Uterus (tissue), 4 donors: ENCODE results near the gene EPHA8. TPM values are rescaled to one million over a fixed set of nuclear protein-coding genes. Genes with fewer than 3 reads are reported as not detected.

Experiments used
- DNase-seq, 2 donors: peaks; one replicate each; pipeline ENCODE4 v3.0.0-alpha.2; 2019 to 2020
- H3K27ac ChIP-seq, 2 donors: fragments of 200-600 bp; sonication (generic); 1 replicate in 1 of 2; 2 replicates in 1 of 2; pipeline ENCODE4 v1.5.1; 2016 to 2018
- H3K27me3 ChIP-seq, 2 donors: fragments of 200-600 bp; sonication (generic); one replicate each; pipeline ENCODE4 v1.5.1; 2018 to 2019; ENCODE audit warnings: control low read depth in 1 of 2
- H3K36me3 ChIP-seq, 2 donors: fragments of 200-600 bp; sonication (generic); one replicate each; pipeline ENCODE4 v1.5.1; 2019; ENCODE audit warnings: control low read depth in 1 of 2
- H3K4me1 ChIP-seq, 2 donors: fragments of 200-600 bp; sonication (generic); one replicate each; pipeline ENCODE4 v1.5.1; 2018 to 2019; ENCODE audit warnings: control low read depth in 1 of 2
- H3K4me3 ChIP-seq, 2 donors: fragments of 200-600 bp; sonication (generic); 1 replicate in 1 of 2; 2 replicates in 1 of 2; pipeline ENCODE4 v1.5.1; 2018 to 2019; ENCODE audit warnings: mild to moderate bottlenecking in 1 of 2
- H3K9me3 ChIP-seq, 2 donors: fragments of 200-600 bp; sonication (generic); one replicate each; pipeline ENCODE4 v1.5.1; 2019; ENCODE audit warnings: control low read depth in 1 of 2
- CTCF ChIP-seq, 4 experiments: fragments of 200-600 bp in 2 of 4; fragments of 450-650 bp in 2 of 4; sonication (generic) in 2 of 4; IDR thresholded peaks; one replicate each; pipeline ENCODE4 v1.5.1; 2016 to 2019; ENCODE audit warnings: antibody characterized with exemption in 4 of 4, mild to moderate bottlenecking in 2 of 4, moderate library complexity in 1 of 4
- POLR2A ChIP-seq, 2 donors: fragments of 450-650 bp; IDR thresholded peaks; one replicate each; pipeline ENCODE4 v1.6.1; 2016; ENCODE audit warnings: antibody characterized with exemption in 2 of 2, mild to moderate bottlenecking in 1 of 2, moderate library complexity in 1 of 2
- intact Hi-C: fragments of 100-400 bp; cut with DNase I; formaldehyde crosslinking; loops from one replicate; pipeline ENCODE4 v1.15.1; 2023; ENCODE audit warnings: low total_unique reads
- total RNA-seq, 4 donors: library from RNA; depleted of rRNA in 3 of 4; stranded (reverse); fragments of >200 nt in 3 of 4; gene quantifications; one replicate each; pipeline versions ENCODE4 v1.1.0 to v1.2.4, GENCODE V29; 2014 to 2023
- donor health status: DM: yes; HTN: yes; CAD: no.

Gene EPHA8
- total RNA-seq, 4 donors from 2014 or later = 0.07 TPM; not detected in 3

GRCh38 chr1:22584001-22584562 lies 20.8 kb downstream of the EPHA8 start:
- Histone ChIP-seq H3K9me3 (no peaks in the 10 kb centered on the region), H3K4me1 (no peaks in the 10 kb centered on the region), H3K4me3 (no peak overlapping the region), H3K27ac (no peak overlapping the region), H3K27me3 (no peaks in the 10 kb centered on the region), H3K36me3 (no peaks in the 10 kb centered on the region)
- intact Hi-C loops = no loop called here
- no peak for DNase-seq
- TF ChIP-seq POLR2A (IDR thresholded peaks at IDR 0.05) (no peak), CTCF (IDR thresholded peaks at IDR 0.05) (no peak)

- intact Hi-C loops = no loop called here
- no peaks in the 10 kb centered on the region for H3K9me3 ChIP-seq
- no peaks in the 10 kb centered on the region for H3K27me3 ChIP-seq
- no peaks in the 10 kb centered on the region for H3K4me1 ChIP-seq
- no peak overlapping the region for H3K4me3 ChIP-seq
- DNase-seq = no peak
- no peaks in the 10 kb centered on the region for H3K36me3 ChIP-seq
- TF ChIP-seq POLR2A (IDR thresholded peaks at IDR 0.05) (no peak), CTCF (IDR thresholded peaks at IDR 0.05) (no peak)
- no peak overlapping the region for H3K27ac ChIP-seq
These were observed 21.7 kb downstream of the EPHA8 start for GRCh38 chr1:22584970-22585369.

GRCh38 chr1:22585471-22585870 lies 22.2 kb downstream of the EPHA8 start:
- Histone ChIP-seq H3K4me1 (no peaks in the 10 kb centered on the region), H3K9me3 (no peaks in the 10 kb centered on the region), H3K27me3 (no peaks in the 10 kb centered on the region), H3K36me3 (no peaks in the 10 kb centered on the region), H3K4me3 (no peak overlapping the region), H3K27ac (no peak overlapping the region)
- no peak for DNase-seq
- TF ChIP-seq CTCF (IDR thresholded peaks at IDR 0.05) = no peak
- TF ChIP-seq POLR2A (IDR thresholded peaks at IDR 0.05) = no peak
- intact Hi-C loops = no loop called here

GRCh38 chr1:22586356-22587130 lies 23.3 kb downstream of the EPHA8 start:
- intact Hi-C loops = no loop called here
- Histone ChIP-seq H3K27ac (no peak overlapping the region), H3K4me1 (no peaks in the 10 kb centered on the region), H3K27me3 (no peaks in the 10 kb centered on the region), H3K9me3 (no peaks in the 10 kb centered on the region), H3K4me3 (no peak overlapping the region), H3K36me3 (no peaks in the 10 kb centered on the region)
- DNase-seq = no peak
- TF ChIP-seq POLR2A (IDR thresholded peaks at IDR 0.05) = no peak
- TF ChIP-seq CTCF (IDR thresholded peaks at IDR 0.05) = no peak

- TF ChIP-seq CTCF (IDR thresholded peaks at IDR 0.05) (no peak), POLR2A (IDR thresholded peaks at IDR 0.05) (no peak)
- intact Hi-C loops = no loop called here
These were observed 24.0 kb downstream of the EPHA8 start for GRCh38 chr1:22587247-22587646.

More at GRCh38 chr1:22587247-22587646, 24.0 kb downstream of the EPHA8 start:
- Histone ChIP-seq H3K4me3 (no peak overlapping the region), H3K36me3 (no peaks in the 10 kb centered on the region), H3K27me3 (no peaks in the 10 kb centered on the region), H3K9me3 (no peaks in the 10 kb centered on the region), H3K4me1 (no peaks in the 10 kb centered on the region), H3K27ac (no peak overlapping the region)
- DNase-seq = no peak
